ENCODE data around the gene RIMS1. TPM values are rescaled to one million over a fixed set of nuclear protein-coding genes. Genes with fewer than 3 reads are reported as not detected.

The RIMS1 gene
- total RNA-seq, 1 experiment from 2014 or later = 0.51 TPM

DNA sequence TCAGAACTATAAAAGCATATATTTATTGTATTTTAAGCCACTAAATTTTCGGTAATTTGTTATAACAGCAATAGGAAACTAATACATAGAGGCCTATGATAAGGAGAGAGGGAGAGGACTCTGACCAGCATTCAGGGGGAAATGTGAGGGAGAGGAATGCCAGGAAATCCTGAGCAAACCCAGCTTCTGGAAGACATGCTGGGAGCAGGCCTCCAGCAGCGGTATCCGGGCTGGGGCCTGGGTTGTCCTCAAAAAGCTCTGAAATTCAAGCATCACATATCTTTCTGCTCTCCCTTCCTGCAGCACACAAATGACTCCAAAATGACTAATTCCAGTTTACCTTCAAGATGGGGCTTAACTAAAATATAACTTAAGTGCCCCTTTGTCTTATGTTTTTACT, 33.4 kb upstream of the RIMS1 start:
- no peak overlapping the region for H3K9ac ChIP-seq (ENCODE audit: low read length)
- no peak for ATAC-seq
- no peak for TF ChIP-seq EZH2phosphoT487 (IDR thresholded peaks at IDR 0.05; ENCODE audit: borderline replicate concordance, low read length)
- TF ChIP-seq, protein P1, sequence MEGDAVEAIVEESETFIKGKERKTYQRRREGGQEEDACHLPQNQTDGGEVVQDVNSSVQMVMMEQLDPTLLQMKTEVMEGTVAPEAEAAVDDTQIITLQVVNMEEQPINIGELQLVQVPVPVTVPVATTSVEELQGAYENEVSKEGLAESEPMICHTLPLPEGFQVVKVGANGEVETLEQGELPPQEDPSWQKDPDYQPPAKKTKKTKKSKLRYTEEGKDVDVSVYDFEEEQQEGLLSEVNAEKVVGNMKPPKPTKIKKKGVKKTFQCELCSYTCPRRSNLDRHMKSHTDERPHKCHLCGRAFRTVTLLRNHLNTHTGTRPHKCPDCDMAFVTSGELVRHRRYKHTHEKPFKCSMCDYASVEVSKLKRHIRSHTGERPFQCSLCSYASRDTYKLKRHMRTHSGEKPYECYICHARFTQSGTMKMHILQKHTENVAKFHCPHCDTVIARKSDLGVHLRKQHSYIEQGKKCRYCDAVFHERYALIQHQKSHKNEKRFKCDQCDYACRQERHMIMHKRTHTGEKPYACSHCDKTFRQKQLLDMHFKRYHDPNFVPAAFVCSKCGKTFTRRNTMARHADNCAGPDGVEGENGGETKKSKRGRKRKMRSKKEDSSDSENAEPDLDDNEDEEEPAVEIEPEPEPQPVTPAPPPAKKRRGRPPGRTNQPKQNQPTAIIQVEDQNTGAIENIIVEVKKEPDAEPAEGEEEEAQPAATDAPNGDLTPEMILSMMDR (conservative IDR thresholded peaks at IDR 0.05; ENCODE audit: low read depth, low read length) = no peak
- no peak for TF ChIP-seq EZH2 (IDR thresholded peaks at IDR 0.05; ENCODE audit: low read length, unreplicated experiment)
- no peaks in the 10 kb centered on the region for H3F3A ChIP-seq (ENCODE audit: low read length, unreplicated experiment)
- H3K4me3 ChIP-seq (ENCODE audit: low read length) = no peak overlapping the region
- POLR2A ChIA-PET (ENCODE audit: unreplicated experiment) = interaction anchor here (0.6 kb wide), 1 partner anchor 347 kb away, joined by 3 read pairs; no protein-coding TSS in a partner anchor
- no peak overlapping the region for H3K4me2 ChIP-seq (ENCODE audit: low read length)
- DNase-seq = no peak
- no peaks in the 10 kb centered on the region for H3K27me3 ChIP-seq (ENCODE audit: low read length)
- CTCF ChIA-PET = no interaction called here
- H3K27ac ChIP-seq (ENCODE audit: low read length) = no peak overlapping the region
- BruUV-seq (replicated peaks) = no TSS peak
- no peaks in the 10 kb centered on the region for H3K36me3 ChIP-seq (ENCODE audit: low read depth, low read length)
- no peak overlapping the region for H2AFZ ChIP-seq (ENCODE audit: low read length)
- H3K9me2 ChIP-seq (replicated peaks; ENCODE audit: low read length) = no peaks in the 10 kb centered on the region
- no peaks in the 10 kb centered on the region for H4K20me1 ChIP-seq (ENCODE audit: low read length)
- no peaks in the 10 kb centered on the region for H3K4me1 ChIP-seq (ENCODE audit: insufficient read depth, low read length)
- intact Hi-C loops (cut with micrococcal nuclease) = loop anchor here (10.0 kb wide), 1 partner anchor 232 kb away; no protein-coding TSS in a partner anchor
- no peaks in the 10 kb centered on the region for H3K9me3 ChIP-seq (ENCODE audit: low read length)
- H3K79me2 ChIP-seq (ENCODE audit: low read length) = no peaks in the 10 kb centered on the region

DNA sequence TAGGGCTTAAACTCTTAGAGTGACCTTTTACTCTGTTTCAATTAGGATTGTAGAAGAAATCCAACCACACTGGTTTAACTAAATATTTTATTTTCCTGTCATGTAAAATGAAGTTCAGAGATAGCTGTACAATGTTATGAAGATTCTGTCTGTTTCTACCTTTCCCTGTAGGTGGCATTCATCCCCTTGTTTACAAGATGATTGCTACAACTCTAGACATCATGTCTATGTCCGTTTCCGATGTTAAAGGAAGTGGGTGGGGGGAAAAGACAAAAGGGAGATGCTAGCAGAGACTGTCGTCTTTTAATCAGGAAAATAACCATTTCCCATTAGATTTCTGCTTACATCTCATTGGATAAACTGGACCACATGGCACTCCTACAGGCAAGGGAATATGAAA, 30.9 kb upstream of the RIMS1 start:
- ChIA-PET POLR2A (ENCODE audit: unreplicated experiment) (no interaction called here), CTCF (no interaction called here)
- no peak overlapping the region for H3K9ac ChIP-seq (ENCODE audit: low read length)
- no peak overlapping the region for H3K4me3 ChIP-seq (ENCODE audit: low read length)
- no peaks in the 10 kb centered on the region for H3K27me3 ChIP-seq (ENCODE audit: low read length)
- no peaks in the 10 kb centered on the region for H3K36me3 ChIP-seq (ENCODE audit: low read depth, low read length)
- no peaks in the 10 kb centered on the region for H3K4me1 ChIP-seq (ENCODE audit: insufficient read depth, low read length)
- no peaks in the 10 kb centered on the region for H4K20me1 ChIP-seq (ENCODE audit: low read length)
- no peak overlapping the region for H2AFZ ChIP-seq (ENCODE audit: low read length)
- intact Hi-C loops (cut with micrococcal nuclease) = loop anchor here (10.0 kb wide), 1 partner anchor 229 kb away; no protein-coding TSS in a partner anchor
- H3K9me3 ChIP-seq (ENCODE audit: low read length) = no peaks in the 10 kb centered on the region
- no peaks in the 10 kb centered on the region for H3F3A ChIP-seq (ENCODE audit: low read length, unreplicated experiment)
- DNase-seq (peak; percentile 10), ATAC-seq (peak; percentile 38; the same call in 1 of the 2 replicates)
- no peaks in the 10 kb centered on the region for H3K79me2 ChIP-seq (ENCODE audit: low read length)
- TF ChIP-seq, protein P1 (conservative IDR thresholded peaks at IDR 0.05; ENCODE audit: low read depth, low read length) = peak; percentile 46
- TF ChIP-seq EZH2phosphoT487 (IDR thresholded peaks at IDR 0.05; ENCODE audit: borderline replicate concordance, low read length) = no peak
- H3K4me2 ChIP-seq (ENCODE audit: low read length) = no peak overlapping the region
- no TSS peak for BruUV-seq (replicated peaks)
- no peaks in the 10 kb centered on the region for H3K9me2 ChIP-seq (replicated peaks; ENCODE audit: low read length)
- no peak overlapping the region for H3K27ac ChIP-seq (ENCODE audit: low read length)

DNA sequence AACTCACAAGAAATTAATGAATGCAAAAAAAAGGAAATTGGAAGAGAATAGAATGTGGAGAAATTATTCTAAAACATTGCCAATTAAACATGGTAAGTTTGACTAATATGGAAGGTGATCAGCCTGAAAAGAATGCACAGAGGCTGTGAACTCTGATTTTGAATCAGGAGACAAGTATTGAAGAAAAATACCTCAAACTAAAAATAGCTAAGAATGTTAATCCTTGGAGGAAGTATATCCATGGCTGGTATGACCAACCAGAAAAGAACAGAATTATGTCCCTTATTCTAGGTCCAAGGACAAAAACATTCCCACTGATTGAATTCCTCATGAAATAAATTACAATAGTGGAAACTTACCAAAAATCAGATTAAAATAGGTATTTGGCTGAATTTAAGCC, 7.3 kb upstream of the RIMS1 start:
- no peaks in the 10 kb centered on the region for H4K20me1 ChIP-seq (ENCODE audit: low read length)
- BruUV-seq (replicated peaks) = no TSS peak
- H3K79me2 ChIP-seq (ENCODE audit: low read length) = no peaks in the 10 kb centered on the region
- no peak overlapping the region for H2AFZ ChIP-seq (ENCODE audit: low read length)
- no peak overlapping the region for H3K4me3 ChIP-seq (ENCODE audit: low read length)
- intact Hi-C loops (cut with micrococcal nuclease) = no loop called here
- no peaks in the 10 kb centered on the region for H3K27me3 ChIP-seq (ENCODE audit: low read length)
- no peaks in the 10 kb centered on the region for H3K9me3 ChIP-seq (ENCODE audit: low read length)
- no peak overlapping the region for H3K27ac ChIP-seq (ENCODE audit: low read length)
- no peak overlapping the region for H3K4me2 ChIP-seq (ENCODE audit: low read length)
- ChIA-PET POLR2A (ENCODE audit: unreplicated experiment) (no interaction called here), CTCF (no interaction called here)
- ATAC-seq = no peak
- H3K9me2 ChIP-seq (replicated peaks; ENCODE audit: low read length) = no peaks in the 10 kb centered on the region
- H3K36me3 ChIP-seq (ENCODE audit: low read depth, low read length) = no peaks in the 10 kb centered on the region
- DNase-seq = no peak
- TF ChIP-seq EZH2 (IDR thresholded peaks at IDR 0.05; ENCODE audit: low read length, unreplicated experiment) (no peak), EZH2phosphoT487 (IDR thresholded peaks at IDR 0.05; ENCODE audit: borderline replicate concordance, low read length) (no peak)
- TF ChIP-seq, protein P1 (conservative IDR thresholded peaks at IDR 0.05; ENCODE audit: low read depth, low read length) = no peak
- H3F3A ChIP-seq (ENCODE audit: low read length, unreplicated experiment) = no peaks in the 10 kb centered on the region
- no peaks in the 10 kb centered on the region for H3K4me1 ChIP-seq (ENCODE audit: insufficient read depth, low read length)
- no peak overlapping the region for H3K9ac ChIP-seq (ENCODE audit: low read length)

All from PC-3 (cell line).